Neuronal stem cell (in vitro differentiated cells): ENCODE results near the gene WWOX.
A peak's percentile ranks its signal among the peaks of the same experiment; 100 is the strongest.

Experiments
- DNase-seq: peaks from one replicate; pipeline ENCODE4 v3.0.0-alpha.2; 2013; ENCODE audit warnings: low spot score
- H2AFZ ChIP-seq: one replicate; pipeline ENCODE4 v1.6.1; 2013; ENCODE audit warnings: mild to moderate bottlenecking, low read length, inconsistent platforms
- H2AK5ac ChIP-seq: 2 replicates; pipeline ENCODE4 v1.6.1; 2013; ENCODE audit warnings: low read depth, mild to moderate bottlenecking, inconsistent platforms, low read length, moderate library complexity, mixed read lengths
- H2BK120ac ChIP-seq: 2 replicates; pipeline ENCODE4 v1.6.1; 2013; ENCODE audit warnings: low read depth, mild to moderate bottlenecking, inconsistent platforms, low read length, moderate library complexity, mixed read lengths
- H2BK12ac ChIP-seq: one replicate; pipeline ENCODE4 v1.6.1; 2013; ENCODE audit warnings: low read length, inconsistent platforms
- H2BK15ac ChIP-seq: 2 replicates; pipeline ENCODE4 v1.6.1; 2013; ENCODE audit warnings: mild to moderate bottlenecking, low read length, inconsistent platforms, mixed read lengths
- H2BK5ac ChIP-seq: one replicate; pipeline ENCODE4 v1.6.1; 2013; ENCODE audit warnings: inconsistent platforms, mild to moderate bottlenecking, low read length, moderate library complexity
- H3K14ac ChIP-seq: one replicate; pipeline ENCODE4 v1.6.1; 2013; ENCODE audit warnings: low read length, inconsistent platforms
- H3K18ac ChIP-seq: 2 replicates; pipeline ENCODE4 v1.6.1; 2013; ENCODE audit warnings: low read length, inconsistent platforms
- H3K23ac ChIP-seq: 2 replicates; pipeline ENCODE4 v1.6.1; 2013; ENCODE audit warnings: low read depth, mild to moderate bottlenecking, mixed read lengths, low read length, inconsistent platforms; ENCODE audit not compliant: poor library complexity
- H3K27ac ChIP-seq: replicated peaks from 3 replicates; pipeline ENCODE4 v1.5.1; 2013; ENCODE audit warnings: low read length, inconsistent platforms
- H3K27me3 ChIP-seq, 3 experiments: 2 replicates each; pipeline ENCODE4 v1.6.1; 2013; ENCODE audit warnings: low read length in 3 of 3, mild to moderate bottlenecking in 2 of 3, inconsistent platforms in 1 of 3, low read depth in 1 of 3, mixed read lengths in 1 of 3, moderate library complexity in 1 of 3; ENCODE audit not compliant: control insufficient read depth in 3 of 3, insufficient read depth in 3 of 3
- H3K36me3 ChIP-seq, 2 donors: replicated peaks in 1 of 2; 2 replicates each; pipeline ENCODE4 v1.6.1; 2013; ENCODE audit warnings: low read length in 2 of 2; ENCODE audit not compliant: control insufficient read depth in 2 of 2, insufficient read depth in 2 of 2
- H3K4ac ChIP-seq: 2 replicates; pipeline ENCODE4 v1.6.1; 2013; ENCODE audit warnings: inconsistent platforms, mild to moderate bottlenecking, low read length, moderate library complexity
- H3K4me1 ChIP-seq, 2 donors: 1 replicate in 1 of 2; 2 replicates in 1 of 2; pipeline ENCODE4 v1.6.1; 2013; ENCODE audit warnings: low read length in 2 of 2, low read depth in 1 of 2; ENCODE audit not compliant: control insufficient read depth in 2 of 2, insufficient read depth in 1 of 2
- H3K4me2 ChIP-seq: one replicate; pipeline ENCODE4 v1.6.1; 2013; ENCODE audit warnings: mild to moderate bottlenecking, low read length, inconsistent platforms; ENCODE audit not compliant: insufficient read depth, poor library complexity, severe bottlenecking
- H3K4me3 ChIP-seq, 2 donors: 2 replicates each; pipeline ENCODE4 v1.5.1; 2013; ENCODE audit warnings: low read length in 2 of 2, mild to moderate bottlenecking in 2 of 2, inconsistent platforms in 1 of 2, moderate library complexity in 1 of 2
- H3K79me1 ChIP-seq: one replicate; pipeline ENCODE4 v1.6.1; 2013; ENCODE audit warnings: low read depth, mild to moderate bottlenecking, inconsistent platforms, low read length, moderate library complexity
- H3K9ac ChIP-seq: one replicate; pipeline ENCODE4 v1.6.1; 2013; ENCODE audit warnings: mild to moderate bottlenecking, low read depth, low read length, inconsistent platforms; ENCODE audit not compliant: poor library complexity
- H3K9me3 ChIP-seq, 2 donors: replicated peaks in 1 of 2; 2 replicates each; pipeline versions ENCODE3 to v1.6.1; 2013; ENCODE audit warnings: low read length in 2 of 2, mild to moderate bottlenecking in 2 of 2, inconsistent platforms in 1 of 2, low read depth in 1 of 2, mixed read lengths in 1 of 2, moderate library complexity in 1 of 2; ENCODE audit not compliant: control insufficient read depth in 2 of 2, insufficient read depth in 1 of 2
- H4K8ac ChIP-seq: one replicate; pipeline ENCODE4 v1.6.1; 2013; ENCODE audit warnings: low read depth, mild to moderate bottlenecking, inconsistent platforms, low read length, moderate library complexity
- H4K91ac ChIP-seq: one replicate; pipeline ENCODE4 v1.6.1; 2013; ENCODE audit warnings: low read length, low read depth, mild to moderate bottlenecking, inconsistent platforms; ENCODE audit not compliant: poor library complexity
- WGBS, 2 donors: extraction: QIAGEN DNeasy Blood & Tissue Kit; methylation state at CpG; one replicate each; pipeline ENCODE4 v1.1.7; 2013; ENCODE audit warnings: missing lambda C conversion rate in 2 of 2, mixed read lengths in 1 of 2; ENCODE audit not compliant: insufficient read length in 2 of 2, insufficient replicate concordance in 1 of 2; ENCODE audit errors: extremely low coverage in 2 of 2; 5-methylcytosine and 5-hydroxymethylcytosine counted together

The WWOX gene

DNA sequence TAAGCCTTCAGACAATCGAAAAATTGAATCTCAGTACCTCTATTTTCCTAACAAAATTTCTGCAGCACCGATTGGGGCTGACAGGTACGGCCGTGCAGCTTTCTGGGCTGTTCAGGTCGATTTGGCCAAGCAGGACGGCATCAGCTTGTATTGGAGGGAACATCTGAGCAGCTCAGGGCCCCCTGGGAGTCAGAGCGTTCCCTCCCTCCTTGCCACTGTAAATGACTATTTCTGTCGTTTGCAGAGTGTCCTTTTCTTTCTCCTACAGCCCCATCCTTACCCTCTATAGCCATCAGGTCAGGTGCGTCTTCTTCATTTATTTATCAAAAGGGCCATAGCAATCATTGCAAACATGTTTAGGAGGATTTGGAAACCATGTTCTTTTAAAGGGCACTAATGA is 731.1 kb downstream of the WWOX start:
- Histone ChIP-seq H3K14ac (no peak overlapping the region), H3K9me3 (no peaks in the 10 kb centered on the region), H3K36me3 (no peaks in the 10 kb centered on the region), H3K4me1 (no peaks in the 10 kb centered on the region), H2BK120ac (no peak overlapping the region), H2BK12ac (no peak overlapping the region), H4K91ac (no peak overlapping the region), H3K79me1 (no peaks in the 10 kb centered on the region), H2BK5ac (no peak overlapping the region), H2BK15ac (no peak overlapping the region), H3K4ac (no peak overlapping the region), H3K18ac (no peak overlapping the region), H3K27me3 (no peaks in the 10 kb centered on the region), H3K4me3 (no peak overlapping the region), H3K4me2 (no peak overlapping the region), H3K27ac (no peak overlapping the region), H4K8ac (no peak overlapping the region), H3K9ac (no peak overlapping the region), H3K23ac (no peak overlapping the region), H2AK5ac (no peak overlapping the region), H2AFZ (no peak overlapping the region)
- no peak for DNase-seq
- no CpG with 5 or more reads among the region's 9 CpGs for WGBS, 2 donors

DNA sequence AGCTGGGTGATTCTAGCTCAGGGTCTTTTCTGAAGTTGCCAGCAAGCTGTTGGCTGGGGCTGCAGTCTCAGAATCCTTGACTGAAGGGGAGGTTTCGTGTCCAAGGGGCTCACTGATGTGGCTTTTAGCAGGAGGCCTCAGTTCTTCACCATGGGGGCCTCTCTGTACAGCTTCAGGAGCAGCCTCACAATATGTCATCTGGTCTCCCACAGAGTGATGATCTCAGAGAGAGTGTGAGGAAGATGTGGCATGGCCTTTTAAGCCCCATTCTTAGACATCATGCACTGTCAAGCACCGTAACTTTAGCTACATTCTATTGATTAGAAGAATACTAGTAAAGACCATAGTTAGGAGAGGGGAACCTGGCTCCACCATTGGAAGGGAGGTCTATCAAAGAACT is 732.6 kb downstream of the WWOX start:
- no peak overlapping the region for H3K4ac ChIP-seq
- no peak overlapping the region for H2BK5ac ChIP-seq
- H3K14ac ChIP-seq: no peak overlapping the region
- H3K23ac ChIP-seq: no peak overlapping the region
- no peak overlapping the region for H2AK5ac ChIP-seq
- WGBS, 2 donors: no CpG with 5 or more reads among the region's 2 CpGs
- no peak overlapping the region for H3K9ac ChIP-seq
- no peaks in the 10 kb centered on the region for H3K79me1 ChIP-seq
- H3K27ac ChIP-seq: no peak overlapping the region
- no peaks in the 10 kb centered on the region for H3K27me3 ChIP-seq
- DNase-seq: no peak
- no peak overlapping the region for H2BK15ac ChIP-seq
- no peak overlapping the region for H4K91ac ChIP-seq
- no peak overlapping the region for H3K4me3 ChIP-seq
- H2BK12ac ChIP-seq: no peak overlapping the region
- H4K8ac ChIP-seq: no peak overlapping the region
- no peak overlapping the region for H3K4me2 ChIP-seq
- H2BK120ac ChIP-seq: no peak overlapping the region
- no peak overlapping the region for H2AFZ ChIP-seq
- H3K18ac ChIP-seq: no peak overlapping the region
- no peaks in the 10 kb centered on the region for H3K9me3 ChIP-seq
- no peaks in the 10 kb centered on the region for H3K4me1 ChIP-seq
- no peaks in the 10 kb centered on the region for H3K36me3 ChIP-seq

DNA sequence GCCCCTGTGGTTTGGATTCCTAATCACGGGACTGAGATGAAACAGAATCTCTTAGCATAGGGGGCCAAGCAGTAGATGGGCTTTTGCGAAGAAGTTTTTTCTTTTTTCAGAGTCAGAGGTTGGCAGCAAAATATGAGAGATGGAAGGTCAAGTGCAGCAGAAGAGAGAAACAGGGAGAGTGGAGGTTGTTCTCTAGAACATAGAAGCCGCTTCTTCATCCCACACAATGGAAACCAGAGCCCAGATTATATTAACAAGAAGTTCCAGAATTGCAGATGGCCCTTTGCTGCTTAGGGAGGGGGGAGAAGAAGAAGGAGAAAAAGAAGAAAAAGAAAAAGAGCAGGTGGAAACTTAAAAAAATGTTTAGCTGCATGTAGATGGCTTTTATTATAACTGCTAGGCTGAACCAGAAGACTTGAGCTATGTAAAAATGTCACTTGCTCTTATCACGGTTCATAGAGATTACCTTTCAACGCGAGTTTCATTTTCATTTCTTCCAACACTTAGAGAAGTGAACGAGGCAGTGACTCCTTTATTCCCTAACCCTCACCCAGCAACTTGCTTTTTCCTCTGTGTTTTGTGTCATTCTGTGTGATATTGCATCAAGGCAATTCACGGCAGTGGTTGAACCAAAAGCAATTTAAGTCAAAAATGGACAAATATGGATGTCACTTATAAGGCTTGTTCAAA is 737.5 kb downstream of the WWOX start:
- Histone ChIP-seq H3K4me1 (no peaks in the 10 kb centered on the region), H2AK5ac (no peak overlapping the region)
- no CpG with 5 or more reads among the region's 8 CpGs for WGBS, 2 donors

DNA sequence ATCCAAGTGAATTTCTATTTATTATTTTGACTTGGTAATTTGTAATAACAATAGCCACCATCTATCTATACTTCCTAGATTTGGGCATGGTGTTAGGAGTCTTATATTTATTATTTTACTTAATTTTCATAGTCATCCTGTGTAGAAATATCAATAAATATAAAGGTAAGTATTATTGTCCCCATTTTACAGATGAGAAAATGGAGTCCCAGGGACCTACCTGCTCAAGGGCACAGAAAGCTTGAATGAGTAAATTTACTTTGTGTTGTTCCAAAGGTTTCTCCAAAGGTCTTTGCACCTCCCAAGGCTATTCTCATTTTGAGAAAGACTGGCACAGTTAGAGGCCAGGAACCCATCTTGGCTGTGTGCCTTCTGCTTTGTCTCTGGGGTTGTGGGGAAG is 738.3 kb downstream of the WWOX start:
- no peak overlapping the region for H2AFZ ChIP-seq
- no peak overlapping the region for H3K4me2 ChIP-seq
- H3K4me3 ChIP-seq: no peak overlapping the region
- H3K4ac ChIP-seq: no peak overlapping the region
- no peak overlapping the region for H3K23ac ChIP-seq
- no peaks in the 10 kb centered on the region for H3K4me1 ChIP-seq
- H3K9ac ChIP-seq: no peak overlapping the region
- H2BK12ac ChIP-seq: no peak overlapping the region
- H2BK120ac ChIP-seq: no peak overlapping the region
- H3K36me3 ChIP-seq: no peaks in the 10 kb centered on the region
- DNase-seq: no peak
- H3K9me3 ChIP-seq: no peaks in the 10 kb centered on the region
- H2BK5ac ChIP-seq: no peak overlapping the region
- H3K27ac ChIP-seq: no peak overlapping the region
- no peaks in the 10 kb centered on the region for H3K79me1 ChIP-seq
- H2AK5ac ChIP-seq: peak overlapping the region; percentile 59
- H2BK15ac ChIP-seq: no peak overlapping the region
- peak overlapping the region; percentile 66 for H3K14ac ChIP-seq
- no peak overlapping the region for H4K91ac ChIP-seq
- H3K27me3 ChIP-seq: no peaks in the 10 kb centered on the region
- peak overlapping the region; percentile 46 for H3K18ac ChIP-seq
- no peak overlapping the region for H4K8ac ChIP-seq

More for the DNA sequence above, 737.5 kb downstream of the WWOX start:
- no peak overlapping the region for H3K4me2 ChIP-seq
- H4K91ac ChIP-seq: no peak overlapping the region
- H3K36me3 ChIP-seq: no peaks in the 10 kb centered on the region
- H3K9me3 ChIP-seq: no peaks in the 10 kb centered on the region
- no peak overlapping the region for H3K14ac ChIP-seq
- no peaks in the 10 kb centered on the region for H3K79me1 ChIP-seq
- no peak overlapping the region for H3K27ac ChIP-seq
- no peak overlapping the region for H3K4ac ChIP-seq
- H3K27me3 ChIP-seq: no peaks in the 10 kb centered on the region
- H3K4me3 ChIP-seq: no peak overlapping the region
- no peak overlapping the region for H2BK15ac ChIP-seq
- H2BK120ac ChIP-seq: no peak overlapping the region
- H3K9ac ChIP-seq: no peak overlapping the region
- no peak for DNase-seq
- H2BK12ac ChIP-seq: no peak overlapping the region
- H3K18ac ChIP-seq: no peak overlapping the region
- no peak overlapping the region for H4K8ac ChIP-seq
- H3K23ac ChIP-seq: no peak overlapping the region
- no peak overlapping the region for H2BK5ac ChIP-seq
- H2AFZ ChIP-seq: no peak overlapping the region
